GM18508 (cell line): ENCODE data around the gene EDEM1.
"Not testable (repeated sequence)": the region's sequence is repeated elsewhere in the genome, so short reads cannot be mapped to it uniquely, and the experiment has no call there.

Experiments
- ATAC-seq: cut with Tn5 transposase; IDR thresholded peaks from one replicate; pipeline ENCODE4 v1.9.1; 2021; ENCODE audit warnings: moderate number of reproducible peaks; ENCODE audit not compliant: insufficient read depth, unreplicated experiment

Gene EDEM1

DNA sequence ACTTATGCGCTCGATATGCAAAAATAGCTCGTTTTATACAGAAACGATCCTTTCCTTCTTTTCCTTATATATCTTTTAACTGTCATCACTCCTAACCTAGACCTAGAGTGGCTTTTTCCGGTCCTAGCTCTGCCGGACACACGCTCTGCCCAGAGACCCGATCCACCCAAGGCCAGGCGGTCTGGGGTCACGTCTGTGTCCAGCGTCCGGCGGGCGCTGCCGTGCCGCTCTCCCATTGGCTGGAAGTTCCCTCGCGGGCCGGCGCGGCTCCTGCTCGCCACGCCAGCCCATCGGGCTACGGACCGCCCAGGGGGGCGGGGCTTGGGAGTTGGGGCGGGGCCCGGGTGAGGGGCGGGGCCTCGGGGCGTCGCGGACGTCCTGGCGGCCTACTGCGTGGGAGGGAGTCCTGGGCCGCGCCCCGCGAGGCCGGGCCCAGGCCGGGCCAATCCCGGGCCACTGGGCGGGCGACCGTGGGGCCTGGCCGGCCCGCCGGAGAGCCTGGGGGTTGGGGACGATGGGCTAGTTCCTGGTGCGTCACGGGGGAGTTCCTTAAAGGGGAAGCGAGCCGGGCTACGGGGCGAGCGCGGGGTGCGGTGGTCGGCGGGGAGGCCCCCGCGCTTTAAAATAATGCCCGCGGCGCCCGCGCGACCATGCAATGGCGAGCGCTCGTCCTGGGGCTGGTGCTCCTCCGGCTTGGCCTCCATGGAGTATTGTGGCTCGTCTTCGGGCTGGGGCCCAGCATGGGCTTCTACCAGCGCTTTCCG, at the start of gene EDEM1:
TSS of gene EDEM1 (plus strand) at position 552 of the 764 bp plus-strand sequence. CDS start at position 651, 99 bp downstream.
- ATAC-seq: peak; percentile 50

DNA sequence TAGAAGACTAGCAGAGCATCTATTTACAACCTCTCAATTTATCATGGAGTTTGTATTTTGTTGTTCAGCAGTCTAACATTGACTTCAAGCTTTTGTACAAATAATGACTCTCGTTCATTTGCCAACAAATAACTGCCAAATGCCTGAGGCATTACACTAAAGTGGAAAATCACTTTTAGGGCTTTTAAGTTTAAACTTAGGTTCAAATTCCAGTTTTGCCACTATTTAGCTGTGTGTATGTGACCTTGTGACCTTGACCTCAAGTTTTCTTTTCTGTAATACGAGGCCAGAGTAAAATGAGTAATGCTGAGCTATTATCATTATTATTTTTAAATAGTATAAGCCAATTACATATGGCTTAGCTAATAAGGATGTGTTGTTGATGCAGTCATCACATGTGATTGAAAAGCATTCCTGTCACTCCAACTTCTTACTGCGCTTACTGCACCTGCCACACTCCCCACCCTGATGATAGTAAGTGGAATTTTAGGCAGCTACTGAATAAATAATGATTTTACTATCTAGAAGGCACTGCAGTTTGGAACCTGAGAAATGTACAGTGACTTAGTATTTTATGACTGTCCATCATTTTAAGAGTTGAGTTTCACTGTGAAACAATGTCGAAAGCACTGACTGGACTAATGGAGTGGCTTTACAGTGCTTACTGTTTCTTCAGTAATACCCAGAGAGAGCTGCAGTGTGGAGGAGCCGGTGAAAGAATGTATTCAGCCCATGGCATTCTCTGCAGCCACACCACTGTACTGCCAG, 49.1 kb upstream of the EDEM1 start:
- ATAC-seq: no peak

DNA sequence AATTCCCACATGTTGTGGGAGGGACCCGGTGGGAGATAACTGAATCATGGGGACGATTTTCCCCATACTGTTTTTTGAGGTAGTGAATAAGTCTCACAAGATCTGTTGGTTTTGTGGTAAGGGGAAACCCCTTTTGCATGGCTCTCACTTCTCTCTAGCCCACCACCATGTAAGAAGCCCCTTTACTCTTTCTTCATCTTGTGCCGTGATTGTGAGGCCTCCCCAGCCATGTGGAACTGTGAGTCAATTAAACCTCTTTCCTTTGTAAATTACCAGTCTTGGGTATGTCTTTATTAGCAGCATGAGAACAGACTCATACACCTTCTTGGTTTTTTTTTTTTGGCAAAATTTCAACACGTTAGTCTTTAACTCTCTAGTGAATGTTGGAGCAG, 47.3 kb upstream of the EDEM1 start:
- ATAC-seq: no peak

DNA sequence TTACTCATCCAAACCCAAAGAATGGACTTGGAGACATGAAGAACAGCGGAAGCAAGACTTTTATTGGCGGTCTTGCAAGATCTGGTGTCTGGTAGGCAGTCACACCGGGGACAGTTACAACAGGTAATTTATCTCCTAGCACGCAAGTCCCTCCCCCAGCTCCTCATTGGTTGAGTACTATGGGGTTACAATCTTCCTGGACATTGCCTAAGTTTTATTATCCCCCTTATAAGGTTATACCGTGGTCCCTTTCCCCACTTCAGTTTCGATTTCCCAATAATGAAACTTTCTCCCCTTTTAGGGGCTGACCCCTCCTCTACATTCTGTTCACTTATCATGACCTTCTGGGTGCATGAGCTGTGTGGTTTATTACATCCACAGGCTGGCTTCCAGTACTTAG, 46.7 kb upstream of the EDEM1 start:
- ATAC-seq: no peak

DNA sequence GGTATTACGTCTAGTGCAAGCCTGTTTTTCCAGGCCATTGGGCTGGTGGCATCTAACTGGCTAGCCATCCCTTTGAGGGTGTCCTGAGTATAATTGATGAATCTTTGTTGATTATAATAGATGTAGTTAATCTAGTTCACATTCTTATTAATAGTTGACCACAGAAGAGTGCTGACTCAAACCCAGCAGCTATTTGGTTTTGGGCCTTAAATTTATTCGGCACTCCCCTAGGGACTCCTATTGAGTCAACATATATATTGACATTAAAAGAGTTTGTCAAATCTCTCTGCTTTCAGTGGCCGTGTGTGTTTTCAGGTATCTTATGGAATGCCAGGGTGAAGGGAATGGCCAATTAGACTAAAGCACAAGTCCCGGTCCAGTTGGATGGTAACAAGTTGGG, 45.7 kb upstream of the EDEM1 start:
- ATAC-seq: no peak

DNA sequence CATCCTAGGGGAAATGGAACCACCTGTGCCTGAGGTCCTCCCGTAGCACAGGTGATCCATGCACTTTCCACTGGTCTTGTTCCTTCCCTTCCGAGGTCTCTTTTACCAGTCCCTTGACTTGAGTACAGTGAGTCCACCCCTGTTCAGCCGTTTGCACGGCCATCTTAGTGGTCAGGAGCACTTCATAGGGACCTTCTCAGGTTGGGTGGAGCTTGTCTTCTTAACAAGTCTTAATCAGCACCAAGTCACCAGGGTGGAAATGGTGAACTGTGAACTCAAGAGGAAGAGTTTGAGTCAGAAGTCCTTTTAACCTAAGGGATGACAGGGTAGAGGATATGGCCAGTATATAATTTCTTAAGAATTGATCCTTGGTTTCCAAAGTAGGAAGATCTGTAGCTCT, 44.0 kb upstream of the EDEM1 start:
- no peak for ATAC-seq

DNA sequence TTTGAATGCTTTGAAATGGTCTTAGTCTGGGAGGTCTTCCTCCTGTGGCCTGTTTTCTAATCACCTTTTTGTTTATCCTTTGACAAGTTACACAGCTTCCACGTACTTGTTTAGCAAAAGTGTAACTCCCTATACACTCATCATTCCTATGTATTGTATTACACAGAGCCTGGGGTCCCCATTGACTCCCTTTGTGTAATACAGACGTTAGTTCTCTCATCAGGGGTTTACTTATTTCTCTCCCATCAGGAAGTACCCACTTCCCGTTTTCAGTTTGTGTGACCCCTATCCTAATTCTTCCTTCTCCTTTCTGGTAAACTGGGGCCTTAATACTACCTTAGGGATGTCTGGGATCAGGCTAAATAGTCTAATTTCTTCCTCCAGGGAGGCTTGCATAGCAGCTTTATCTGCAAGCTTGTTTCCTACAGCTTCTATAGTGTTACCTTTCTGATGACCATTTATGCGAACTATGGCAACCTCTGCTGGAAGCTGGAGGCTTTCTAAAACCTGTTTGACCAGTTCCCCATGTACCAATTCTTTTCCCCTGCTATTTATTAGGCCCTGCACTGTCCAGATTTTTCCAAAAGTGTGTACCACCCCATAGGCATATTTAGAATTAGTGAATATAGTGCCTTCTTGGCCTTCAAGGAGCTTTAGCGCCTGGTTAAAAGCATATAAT, 43.1 kb upstream of the EDEM1 start:
- ATAC-seq: no peak

DNA sequence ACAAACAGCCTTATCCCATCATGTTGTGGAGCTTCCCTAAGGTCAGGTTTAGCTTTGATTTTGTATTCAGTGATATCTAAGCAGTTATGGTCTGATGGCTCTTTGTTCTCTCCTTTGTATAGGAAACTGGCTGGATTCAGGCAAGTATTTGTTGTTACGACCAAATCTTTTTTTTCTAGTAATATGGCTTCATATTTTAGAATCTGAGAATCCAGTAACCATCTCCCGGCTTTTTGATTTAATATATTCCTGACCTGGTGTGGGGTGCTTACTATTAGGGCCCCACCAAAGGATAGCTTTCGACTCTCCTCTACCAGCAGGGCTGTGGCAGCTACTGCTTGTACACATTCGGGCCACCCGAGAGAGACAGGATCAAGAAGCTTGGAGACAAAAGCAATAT, 42.4 kb upstream of the EDEM1 start:
- no peak for ATAC-seq

DNA sequence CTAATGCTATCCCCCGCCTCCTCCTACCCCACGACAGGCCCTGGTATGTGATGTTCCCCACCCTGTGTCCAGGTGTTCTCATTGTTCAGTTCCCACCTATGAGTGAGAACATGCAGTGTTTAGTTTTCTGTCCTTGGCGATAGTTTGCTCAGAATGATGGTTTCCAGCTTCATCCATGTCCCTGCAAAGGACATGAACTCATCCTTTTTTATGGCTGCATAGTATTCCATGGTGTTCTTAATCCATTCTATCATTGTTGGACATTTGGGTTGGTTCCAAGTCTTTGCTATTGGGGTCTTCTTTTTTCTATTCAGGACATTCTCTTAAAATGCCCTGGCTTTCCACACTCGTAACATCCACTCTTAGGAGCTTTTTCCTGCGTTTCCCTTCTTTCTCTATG, 40.4 kb upstream of the EDEM1 start:
- ATAC-seq: not testable (repeated sequence)

DNA sequence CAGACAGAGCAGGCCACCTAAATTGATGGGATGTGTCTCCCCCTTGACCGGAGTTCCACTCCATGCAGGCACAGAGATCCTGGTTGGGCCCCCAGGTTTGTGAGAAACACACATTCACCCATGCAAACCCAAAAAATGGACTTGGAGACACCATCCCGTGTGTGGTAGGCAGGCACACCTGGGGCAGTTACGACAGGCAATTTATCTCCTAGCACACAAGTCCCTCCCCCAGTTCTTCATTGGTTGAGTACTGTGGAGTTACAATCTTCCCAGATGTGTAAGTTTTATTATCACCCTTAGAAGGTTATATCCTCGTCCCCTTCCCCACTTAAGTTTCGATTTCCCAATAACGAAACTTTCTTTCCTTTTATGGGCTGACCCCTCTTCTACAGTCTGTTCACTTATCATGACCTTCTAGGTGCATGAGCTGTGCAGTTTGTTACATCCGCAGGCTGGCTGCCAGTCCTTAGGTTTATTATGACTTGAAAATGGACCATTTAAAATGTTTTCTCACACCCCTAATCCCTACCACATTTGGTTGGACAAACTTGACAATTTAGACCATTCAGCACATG, 38.1 kb upstream of the EDEM1 start:
- no peak for ATAC-seq

DNA sequence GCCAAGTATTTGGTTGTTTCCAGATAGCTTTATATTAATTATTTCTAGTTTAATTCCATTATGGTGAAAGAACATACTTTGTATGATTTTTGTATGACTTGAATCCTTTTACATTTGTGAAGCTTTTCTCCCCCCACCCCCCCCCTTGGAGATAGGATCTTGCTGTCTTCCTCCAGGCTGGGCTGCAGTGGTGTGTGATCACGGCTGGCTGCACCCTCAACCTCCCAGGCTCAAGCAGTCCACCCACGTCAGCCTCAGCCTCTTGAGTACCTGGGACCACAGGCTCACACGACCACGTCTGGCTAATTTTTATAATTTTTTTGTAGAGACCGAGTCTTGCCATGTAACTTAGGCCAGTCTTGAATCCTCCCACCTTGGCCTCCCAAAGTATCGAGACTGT, 35.9 kb upstream of the EDEM1 start:
- ATAC-seq: no peak

DNA sequence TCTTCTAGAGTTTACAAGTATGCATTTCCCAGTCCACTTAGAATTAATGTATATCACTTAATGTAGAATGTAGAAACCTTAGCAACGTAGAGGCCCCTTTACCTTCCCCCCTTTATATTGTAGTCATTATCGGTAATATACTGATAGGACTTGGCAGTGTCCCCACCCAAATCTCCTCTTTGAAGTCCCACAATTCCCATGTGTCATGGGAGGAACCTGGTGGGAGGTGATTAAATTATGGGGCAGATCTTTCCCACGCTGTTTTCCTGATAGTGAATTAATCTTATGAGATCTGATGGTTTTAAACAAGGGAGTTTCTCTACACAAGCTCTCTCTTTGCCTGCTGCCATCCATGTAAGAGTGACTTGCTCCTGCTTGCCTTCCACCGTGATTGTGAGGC, 34.4 kb upstream of the EDEM1 start:
- ATAC-seq: no peak

DNA sequence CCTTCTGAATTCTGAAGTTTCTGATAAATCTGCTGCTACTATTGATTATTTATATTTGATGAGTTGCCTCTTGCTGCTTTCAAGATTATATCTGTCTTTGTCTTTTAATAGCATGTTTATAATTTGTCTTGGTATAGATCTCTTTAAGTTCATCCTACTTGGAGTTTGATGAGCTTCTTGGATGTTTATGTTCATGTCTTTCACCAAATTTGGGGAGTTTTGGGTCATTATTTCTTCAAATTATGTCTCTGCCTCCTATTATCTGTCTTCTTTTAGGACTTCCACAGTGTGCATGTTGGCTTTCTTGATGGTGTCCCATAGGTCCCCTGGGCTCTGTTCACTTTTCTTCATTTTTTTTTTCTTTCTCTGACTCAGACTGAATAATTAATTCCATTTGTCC, 32.3 kb upstream of the EDEM1 start:
- ATAC-seq: no peak

DNA sequence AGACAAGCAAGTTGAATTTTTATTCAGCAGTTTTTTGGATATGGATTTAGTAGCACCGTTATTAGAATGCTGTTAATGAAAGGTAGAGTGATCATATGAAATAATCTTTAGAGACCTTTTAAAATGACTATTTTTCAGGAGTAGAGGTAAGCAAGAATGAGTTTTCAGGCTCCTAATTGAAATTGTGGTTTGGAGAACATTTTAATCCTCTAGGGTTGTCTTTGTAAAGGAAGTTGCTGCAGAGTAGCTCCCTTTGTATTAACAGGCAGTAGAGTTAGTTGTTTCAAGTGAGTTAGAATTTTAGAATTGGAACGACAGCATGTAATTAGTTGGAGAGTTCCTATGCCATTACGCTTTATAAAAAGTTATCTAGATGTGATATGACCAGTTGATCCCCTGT, 27.2 kb upstream of the EDEM1 start:
- ATAC-seq: no peak

DNA sequence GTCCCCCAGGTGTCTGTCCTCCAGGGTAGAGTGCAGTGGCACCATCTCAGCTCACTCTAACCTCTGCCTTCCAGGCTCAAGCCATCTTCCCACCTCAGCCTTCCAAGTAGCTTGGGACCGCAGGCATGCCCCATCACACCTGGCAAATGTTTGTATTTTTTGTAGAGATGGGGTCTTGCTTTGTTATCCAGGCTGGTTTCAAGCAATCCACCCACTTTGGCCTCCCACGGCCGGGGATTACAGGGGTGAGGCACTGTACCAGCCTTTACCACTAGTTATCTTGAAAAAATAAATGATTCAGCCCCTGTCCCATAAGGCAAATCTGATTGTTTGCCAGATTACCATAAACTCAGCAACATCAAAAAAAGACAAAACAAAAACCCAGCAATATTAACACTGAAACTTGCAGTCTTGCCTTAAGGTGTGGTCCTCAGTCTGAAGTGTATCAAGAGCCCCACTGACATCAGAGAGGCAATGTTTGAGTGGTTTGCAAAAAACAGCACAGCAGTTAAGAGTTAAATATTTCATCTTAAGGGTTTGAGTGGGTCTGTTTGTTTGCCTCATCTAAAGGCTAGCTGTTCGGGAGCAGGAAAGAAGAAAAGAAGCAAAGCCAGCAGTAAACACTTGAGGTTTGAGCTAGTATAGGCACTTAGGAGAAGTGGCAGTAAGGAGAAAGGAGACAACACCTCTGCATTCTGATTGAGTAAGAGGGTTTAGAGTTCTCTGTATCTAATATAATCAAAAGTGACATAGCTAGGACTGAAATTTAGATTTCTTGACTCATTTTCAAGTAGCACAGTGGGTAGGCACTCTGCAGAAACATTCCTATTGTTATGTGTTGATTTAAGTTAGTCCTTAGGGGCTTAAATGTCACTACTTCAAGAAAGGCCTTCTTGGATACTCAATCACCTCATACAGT, 26.3 kb upstream of the EDEM1 start:
- ATAC-seq: no peak

DNA sequence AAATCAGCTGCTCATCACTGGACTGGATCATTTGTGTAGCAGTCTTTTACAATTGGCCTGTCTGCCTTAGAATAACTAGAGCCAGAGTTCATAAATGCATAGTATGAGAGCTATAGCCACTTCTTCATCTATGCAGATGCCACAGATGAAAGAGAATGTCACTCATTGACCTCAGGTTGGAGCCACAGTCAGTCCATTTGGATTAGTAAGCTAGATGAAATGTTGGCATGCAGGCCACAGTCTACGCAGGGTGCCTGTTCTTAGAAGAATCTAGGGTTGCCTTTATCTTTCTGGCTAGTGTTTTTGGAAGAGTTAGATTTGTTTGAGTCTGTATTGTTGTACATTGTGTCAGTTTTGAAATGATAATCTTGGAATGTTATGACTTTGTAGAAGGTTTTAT, 25.4 kb upstream of the EDEM1 start:
- no peak for ATAC-seq

DNA sequence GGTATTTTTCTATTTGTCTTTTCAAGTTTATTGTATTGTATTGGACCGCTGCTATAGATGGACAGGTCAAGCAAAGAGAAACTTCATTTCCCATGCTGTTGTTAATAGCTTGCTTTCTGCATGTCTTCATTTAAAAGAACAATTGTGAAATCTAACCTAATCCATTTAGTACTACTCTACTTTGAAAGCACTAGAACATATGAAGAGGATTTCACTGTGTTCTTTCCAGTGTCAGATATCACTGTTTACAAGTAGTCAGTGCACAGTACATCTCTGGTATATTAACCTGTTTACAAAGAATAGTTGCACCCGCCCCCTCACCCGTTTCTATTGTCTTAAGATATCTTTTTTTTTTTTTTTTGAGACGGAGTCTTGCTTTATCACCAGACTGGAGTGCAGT, 21.8 kb upstream of the EDEM1 start:
- ATAC-seq: no peak

DNA sequence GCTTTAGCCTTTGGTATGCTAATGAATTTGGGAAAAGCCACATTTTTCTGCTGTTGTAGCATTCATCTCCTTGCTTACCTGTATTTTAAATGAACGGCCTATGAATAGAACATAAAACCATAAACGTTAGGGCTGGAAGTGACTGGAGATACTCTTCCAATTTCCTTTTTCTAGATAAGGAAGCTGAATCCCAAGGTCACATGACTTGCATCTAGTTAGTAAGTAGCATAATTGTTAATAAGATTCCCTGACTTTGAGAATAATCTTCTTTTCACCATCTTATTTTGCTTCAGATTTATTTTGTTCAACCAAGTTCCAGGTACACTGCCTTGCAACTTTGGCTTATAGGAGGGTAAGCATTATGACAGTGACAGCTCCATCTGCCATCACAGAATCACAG, 20.7 kb upstream of the EDEM1 start:
- no peak for ATAC-seq

DNA sequence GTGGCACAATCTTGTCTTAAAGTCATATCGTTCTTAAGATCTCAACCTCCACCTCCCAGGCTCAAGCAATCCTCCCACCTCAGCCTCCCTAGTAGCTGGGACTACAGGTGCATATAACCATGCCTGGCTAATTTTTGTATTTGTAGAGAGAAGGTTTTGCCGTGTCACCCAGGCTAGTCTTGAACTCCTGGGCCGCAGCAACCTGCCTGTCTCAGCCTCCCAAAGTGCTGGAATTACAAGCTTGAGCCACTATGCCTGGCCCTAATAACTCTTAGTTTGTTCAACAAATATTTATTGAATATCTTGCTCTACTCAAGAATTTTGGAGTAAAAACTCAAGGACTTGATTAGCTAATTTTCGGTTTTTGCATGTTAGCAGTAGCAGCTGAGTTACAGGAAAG, 19.4 kb upstream of the EDEM1 start:
- ATAC-seq: no peak

DNA sequence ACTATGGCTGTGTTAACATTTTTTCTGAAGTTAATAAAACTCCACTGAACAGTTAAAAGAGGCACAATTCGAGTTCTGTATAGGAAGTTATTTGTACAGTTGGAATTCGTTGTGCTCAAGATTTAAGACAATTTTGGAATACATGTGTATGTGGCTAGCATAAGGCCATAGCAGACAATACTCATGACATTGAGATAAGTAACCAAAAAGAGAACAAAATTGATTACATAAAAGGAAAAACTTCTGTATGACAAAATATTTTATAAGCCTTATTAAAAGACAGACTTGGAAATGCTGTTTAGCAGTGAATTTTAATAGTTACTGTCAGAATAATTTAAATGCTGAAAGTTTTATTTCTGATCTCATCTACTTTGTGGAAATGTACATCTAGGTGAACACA, 17.7 kb upstream of the EDEM1 start:
- ATAC-seq: no peak
